ENCODE measurements around the gene DOCK1. TPM values are rescaled to one million over a fixed set of nuclear protein-coding genes. Genes with fewer than 3 reads are reported as not detected.

The DOCK1 gene
- total RNA-seq, 2 donors from 2014 or later, result 46.4 to 49.0 TPM

DNA sequence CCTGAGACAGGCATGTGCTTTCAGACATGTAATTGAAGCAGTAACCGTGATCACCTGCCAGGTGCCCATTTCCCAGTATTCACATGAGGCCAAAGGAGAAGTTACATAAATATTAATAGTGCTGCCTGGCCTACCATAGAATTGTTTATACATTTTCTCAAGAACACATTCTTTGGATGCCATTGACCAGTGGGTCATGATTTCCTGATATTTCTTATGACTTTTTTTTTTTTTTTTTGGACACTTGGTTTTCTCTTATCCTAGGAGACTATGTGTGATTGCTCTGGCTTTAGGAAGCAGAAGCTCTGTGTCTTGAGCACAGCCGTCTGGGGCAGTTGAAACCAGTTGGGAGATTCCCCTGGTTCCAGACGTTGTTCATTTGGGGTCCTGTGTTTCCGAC, 500.0 kb downstream of the DOCK1 start:
- Histone ChIP-seq H3K27ac (no peak overlapping the region), H3K36me3 (no peaks in the 10 kb centered on the region), H3K9me3 (no peaks in the 10 kb centered on the region), H3K27me3 (no peaks in the 10 kb centered on the region), H3K4me3 (no peak overlapping the region), H3K9ac (ENCODE audit: low read depth in 2 of 2, low read length in 2 of 2) (no peak overlapping the region), H3K4me1 (no peaks in the 10 kb centered on the region)
- TF ChIP-seq CTCF (IDR thresholded peaks at IDR 0.05), result no peak
- no peak for DNase-seq
- intact Hi-C loops (cut with DNase I), result no loop called here

- TF ChIP-seq CTCF (IDR thresholded peaks at IDR 0.05), result no peak
- no peak overlapping the region for H3K9ac ChIP-seq (ENCODE audit: low read depth in 2 of 2, low read length in 2 of 2)
- H3K9me3 ChIP-seq, result no peaks in the 10 kb centered on the region
- no peak overlapping the region for H3K27ac ChIP-seq
- H3K4me3 ChIP-seq, result no peak overlapping the region
- no peaks in the 10 kb centered on the region for H3K36me3 ChIP-seq
- intact Hi-C loops (cut with DNase I), result no loop called here
- no peaks in the 10 kb centered on the region for H3K27me3 ChIP-seq
- H3K4me1 ChIP-seq, result no peaks in the 10 kb centered on the region
- no peak for DNase-seq
These were observed 500.9 kb downstream of the DOCK1 start for GRCh38 chr10:127406018-127406550.

- Histone ChIP-seq H3K4me1 (no peaks in the 10 kb centered on the region), H3K9me3 (no peaks in the 10 kb centered on the region), H3K4me3 (no peak overlapping the region)
These were observed 502.3 kb downstream of the DOCK1 start for GRCh38 chr10:127407551-127407950.

GRCh38 chr10:127408112-127408710, 503.0 kb downstream of the DOCK1 start:
- H3K27ac ChIP-seq, result no peak overlapping the region
- intact Hi-C loops (cut with DNase I), result no loop called here
- no peak for TF ChIP-seq CTCF (IDR thresholded peaks at IDR 0.05)
- H3K27me3 ChIP-seq, result no peaks in the 10 kb centered on the region
- H3K9ac ChIP-seq (ENCODE audit: low read depth in 2 of 2, low read length in 2 of 2), result no peak overlapping the region
- no peak for DNase-seq
- H3K9me3 ChIP-seq, result no peaks in the 10 kb centered on the region
- H3K4me3 ChIP-seq, result no peak overlapping the region
- H3K36me3 ChIP-seq, result no peaks in the 10 kb centered on the region
- H3K4me1 ChIP-seq, result no peaks in the 10 kb centered on the region

More at GRCh38 chr10:127407551-127407950, 502.3 kb downstream of the DOCK1 start:
- Histone ChIP-seq H3K36me3 (no peaks in the 10 kb centered on the region), H3K27me3 (no peaks in the 10 kb centered on the region), H3K27ac (no peak overlapping the region), H3K9ac (ENCODE audit: low read depth in 2 of 2, low read length in 2 of 2) (no peak overlapping the region)
- intact Hi-C loops (cut with DNase I), result no loop called here
- TF ChIP-seq CTCF (IDR thresholded peaks at IDR 0.05), result no peak
- no peak for DNase-seq

DNA sequence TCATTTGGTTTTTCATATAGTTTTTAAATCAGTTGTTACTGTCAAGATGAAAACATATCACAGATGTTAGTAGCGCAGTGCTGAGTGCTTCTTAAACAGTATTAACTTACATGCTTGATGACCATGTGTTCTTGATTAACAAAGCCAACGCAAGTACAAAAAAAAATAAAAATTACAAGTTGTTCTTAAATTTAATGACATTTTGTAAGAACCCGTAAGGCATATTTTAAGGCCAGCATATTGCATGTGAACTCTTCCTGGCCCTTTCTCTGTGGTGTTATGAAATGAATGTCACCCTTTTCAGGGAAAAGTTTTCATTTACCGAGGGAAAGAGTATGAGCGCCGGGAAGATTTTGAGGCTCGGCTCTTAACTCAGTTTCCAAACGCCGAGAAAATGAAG, 503.5 kb downstream of the DOCK1 start:
- intact Hi-C loops (cut with DNase I), result no loop called here
- no peak for TF ChIP-seq CTCF (IDR thresholded peaks at IDR 0.05)
- no peaks in the 10 kb centered on the region for H3K9me3 ChIP-seq
- H3K36me3 ChIP-seq, result no peaks in the 10 kb centered on the region
- H3K4me3 ChIP-seq, result no peak overlapping the region
- no peak overlapping the region for H3K9ac ChIP-seq (ENCODE audit: low read depth in 2 of 2, low read length in 2 of 2)
- H3K27me3 ChIP-seq, result no peaks in the 10 kb centered on the region
- no peak for DNase-seq
- no peaks in the 10 kb centered on the region for H3K4me1 ChIP-seq
- no peak overlapping the region for H3K27ac ChIP-seq

All from colonic mucosa (tissue), 4 donors.